Osteoblast (primary cell): ENCODE data around the gene VMAC. TPM values are rescaled to one million over a fixed set of nuclear protein-coding genes. Genes with fewer than 3 reads are reported as not detected.

ENCODE experiments used
- DNase-seq: peaks from one replicate; pipeline ENCODE4 v3.0.0; 2011; ENCODE audit warnings: low spot score, mixed read lengths; ENCODE audit not compliant: insufficient read length; ENCODE audit errors: missing footprints
- H2AFZ ChIP-seq: 2 replicates; pipeline ENCODE4 v1.6.0; 2011; ENCODE audit warnings: mild to moderate bottlenecking, low read length
- H3K27ac ChIP-seq: 2 replicates; pipeline ENCODE4 v1.5.1; 2011; ENCODE audit warnings: mild to moderate bottlenecking, low read depth, low read length, moderate library complexity
- H3K27me3 ChIP-seq: 2 replicates; pipeline ENCODE4 v1.6.0; 2012; ENCODE audit warnings: mild to moderate bottlenecking, control low read depth, inconsistent platforms, low read length, moderate library complexity; ENCODE audit not compliant: insufficient read depth
- H3K36me3 ChIP-seq: 2 replicates; pipeline ENCODE4 v1.5.1; 2011; ENCODE audit warnings: mild to moderate bottlenecking, low read length, control low read depth, moderate library complexity; ENCODE audit not compliant: insufficient read depth
- H3K4me1 ChIP-seq: 2 replicates; pipeline ENCODE4 v1.5.1; 2011; ENCODE audit warnings: mild to moderate bottlenecking, low read length, control low read depth, moderate library complexity; ENCODE audit not compliant: insufficient read depth
- H3K4me2 ChIP-seq: 2 replicates; pipeline ENCODE4 v1.6.0; 2011; ENCODE audit warnings: mild to moderate bottlenecking, low read length; ENCODE audit not compliant: insufficient read depth
- H3K4me3 ChIP-seq: fragments of 200-600 bp; sonication (generic); 3 replicates; pipeline ENCODE4 v1.5.1; 2012; ENCODE audit warnings: mild to moderate bottlenecking, low read length, inconsistent platforms; ENCODE audit not compliant: insufficient read depth
- H3K79me2 ChIP-seq: 2 replicates; pipeline ENCODE4 v1.6.0; 2012; ENCODE audit warnings: mild to moderate bottlenecking, low read length, control low read depth, inconsistent platforms; ENCODE audit not compliant: insufficient read depth
- H3K9me3 ChIP-seq: 2 replicates; pipeline ENCODE4 v1.5.1; 2011; ENCODE audit warnings: low read depth, low read length, control low read depth
- H4K20me1 ChIP-seq: 2 replicates; pipeline ENCODE4 v1.6.0; 2012; ENCODE audit warnings: mild to moderate bottlenecking, low read length, control low read depth; ENCODE audit not compliant: insufficient read depth
- CTCF ChIP-seq: IDR thresholded peaks from 2 replicates; pipeline ENCODE4 v1.5.1; 2011; ENCODE audit warnings: mild to moderate bottlenecking, low read depth, low read length, moderate library complexity; ENCODE audit errors: extremely low read depth
- total RNA-seq: library from RNA; depleted of rRNA; stranded (reverse); fragments of >200 nt; gene quantifications from 2 replicates; pipeline ENCODE4 v1.2.3, GENCODE V29; 2012

The VMAC gene
- total RNA-seq, 1 donor = 12.3 TPM

- Histone ChIP-seq H3K27me3 (no peaks in the 10 kb centered on the region), H4K20me1 (no peaks in the 10 kb centered on the region), H2AFZ (no peak overlapping the region), H3K4me1 (no peaks in the 10 kb centered on the region), H3K9me3 (no peaks in the 10 kb centered on the region), H3K4me2 (no peak overlapping the region), H3K36me3 (no peaks in the 10 kb centered on the region), H3K79me2 (no peaks in the 10 kb centered on the region), H3K27ac (no peak overlapping the region), H3K4me3 (no peak overlapping the region)
- TF ChIP-seq CTCF = no peak
- DNase-seq = peak; percentile 65
These were observed 40.5 kb upstream of the VMAC start for GRCh38 chr19:5864013-5864720.

GRCh38 chr19:5864725-5865486 lies 39.8 kb upstream of the VMAC start:
- H3K27ac ChIP-seq = no peak overlapping the region
- no peak overlapping the region for H3K4me2 ChIP-seq
- no peaks in the 10 kb centered on the region for H3K79me2 ChIP-seq
- no peak overlapping the region for H3K4me3 ChIP-seq
- TF ChIP-seq CTCF = peak; percentile 8
- H2AFZ ChIP-seq = no peak overlapping the region
- H3K9me3 ChIP-seq = no peaks in the 10 kb centered on the region
- no peaks in the 10 kb centered on the region for H3K4me1 ChIP-seq
- peak; percentile 27 for DNase-seq
- no peaks in the 10 kb centered on the region for H3K27me3 ChIP-seq
- no peaks in the 10 kb centered on the region for H4K20me1 ChIP-seq
- no peaks in the 10 kb centered on the region for H3K36me3 ChIP-seq

- H4K20me1 ChIP-seq = no peaks in the 10 kb centered on the region
- no peaks in the 10 kb centered on the region for H3K4me1 ChIP-seq
- peaks cover 1% of the 10 kb centered on the region for H3K27me3 ChIP-seq
These were observed 38.9 kb upstream of the VMAC start for GRCh38 chr19:5865772-5866171.

More at GRCh38 chr19:5865772-5866171, 38.9 kb upstream of the VMAC start:
- TF ChIP-seq CTCF = no peak
- Histone ChIP-seq H3K36me3 (no peaks in the 10 kb centered on the region), H3K9me3 (no peaks in the 10 kb centered on the region), H3K4me2 (no peak overlapping the region), H3K79me2 (no peaks in the 10 kb centered on the region), H2AFZ (no peak overlapping the region), H3K4me3 (no peak overlapping the region), H3K27ac (no peak overlapping the region)
- DNase-seq = peak; percentile 30
